Mammary epithelial cell (primary cell): Measurements from ENCODE around the gene UXT.

Experiments used
- CTCF ChIP-seq, 2 donors: IDR thresholded peaks in 1 of 2; conservative IDR thresholded peaks in 1 of 2; 2 replicates each; pipeline ENCODE4 v1.5.1; 2011 to 2012; ENCODE audit warnings: inconsistent platforms in 2 of 2, low read length in 2 of 2, mild to moderate bottlenecking in 2 of 2, control low read depth in 1 of 2, low read depth in 1 of 2; ENCODE audit not compliant: insufficient read depth in 1 of 2; ENCODE audit errors: extremely low read depth in 1 of 2
- EZH2 ChIP-seq: IDR thresholded peaks from 2 replicates; pipeline ENCODE4 v1.6.1; 2012; ENCODE audit warnings: low read length, inconsistent platforms, borderline replicate concordance

GRCh38 chrX:47645530-47645929, 13.4 kb downstream of the UXT start:
- TF ChIP-seq CTCF (conservative IDR thresholded peaks at IDR 0.05 in 1 of 2, IDR thresholded peaks at IDR 0.05 in 1 of 2; ENCODE audit: extremely low read depth in 1 of 2, insufficient read depth in 1 of 2, low read depth in 1 of 2, low read length in 2 of 2) = no peak
- TF ChIP-seq EZH2 = no peak
